Body of pancreas (tissue), 4 donors: ENCODE measurements around the gene LEMD2. TPM values are rescaled to one million over a fixed set of nuclear protein-coding genes. Genes with fewer than 3 reads are reported as not detected.

Experiments
- ATAC-seq: fragments of 150-250 bp; one replicate; pipeline ENCODE4 v1.9.1; 2016
- DNase-seq, 4 donors: peaks; one replicate each; pipeline ENCODE4 v3.0.0-alpha.2; 2019
- H3K27ac ChIP-seq, 4 donors: fragments of 200-600 bp; sonication (generic); 1 replicate in 3 of 4; 2 replicates in 1 of 4; pipeline versions ENCODE4 v1.5.1 to v1.6.1; 2016 to 2019; ENCODE audit warnings: mild to moderate bottlenecking in 1 of 4, mixed read lengths in 1 of 4, moderate library complexity in 1 of 4
- H3K27me3 ChIP-seq, 2 donors: fragments of 200-600 bp; sonication (generic); one replicate each; pipeline ENCODE4 v1.6.0; 2016; ENCODE audit warnings: mild to moderate bottlenecking in 1 of 2
- H3K36me3 ChIP-seq, 2 donors: fragments of 200-600 bp; sonication (generic); replicated peaks in 1 of 2; 2 replicates each; pipeline ENCODE4 v1.5.1; 2016; ENCODE audit warnings: low read depth in 2 of 2; ENCODE audit not compliant: insufficient read depth in 1 of 2
- H3K4me1 ChIP-seq: fragments of 200-600 bp; sonication (generic); one replicate; pipeline ENCODE4 v1.6.0; 2016
- H3K4me3 ChIP-seq, 2 donors: fragments of 200-600 bp; sonication (generic); 1 replicate in 1 of 2; 2 replicates in 1 of 2; pipeline ENCODE4 v1.5.1; 2016 to 2019
- H3K9me3 ChIP-seq, 3 donors: fragments of 200-600 bp; sonication (generic); 1 replicate in 2 of 3; 2 replicates in 1 of 3; pipeline ENCODE4 v1.5.1; 2016
- CTCF ChIP-seq, 7 experiments: fragments of 450-650 bp in 4 of 7; fragments of 200-600 bp in 3 of 7; sonication (generic) in 3 of 7; IDR thresholded peaks; one replicate each; pipeline ENCODE4 v1.5.1; 2016 to 2019; ENCODE audit warnings: antibody characterized with exemption in 7 of 7
- POLR2A ChIP-seq, 3 donors: fragments of 450-650 bp; IDR thresholded peaks; one replicate each; pipeline ENCODE4 v1.6.1; 2016; ENCODE audit warnings: antibody characterized with exemption in 3 of 3, mild to moderate bottlenecking in 2 of 3
- WGBS, 2 donors: methylation state at CpG; one replicate each; pipeline ENCODE4 v1.1.5; 2017; 5-methylcytosine and 5-hydroxymethylcytosine counted together
- intact Hi-C: fragments of 100-400 bp; cut with DNase I; formaldehyde crosslinking; loops from one replicate; pipeline ENCODE4 v1.15.1; 2023
- total RNA-seq, 2 donors: library from RNA; depleted of rRNA; stranded (reverse); fragments of >200 nt; gene quantifications; one replicate each; pipeline ENCODE4 v1.1.0, GENCODE V29; 2016

The LEMD2 gene
- total RNA-seq, 2 donors from 2014 or later, result 32.7 to 48.8 TPM

DNA sequence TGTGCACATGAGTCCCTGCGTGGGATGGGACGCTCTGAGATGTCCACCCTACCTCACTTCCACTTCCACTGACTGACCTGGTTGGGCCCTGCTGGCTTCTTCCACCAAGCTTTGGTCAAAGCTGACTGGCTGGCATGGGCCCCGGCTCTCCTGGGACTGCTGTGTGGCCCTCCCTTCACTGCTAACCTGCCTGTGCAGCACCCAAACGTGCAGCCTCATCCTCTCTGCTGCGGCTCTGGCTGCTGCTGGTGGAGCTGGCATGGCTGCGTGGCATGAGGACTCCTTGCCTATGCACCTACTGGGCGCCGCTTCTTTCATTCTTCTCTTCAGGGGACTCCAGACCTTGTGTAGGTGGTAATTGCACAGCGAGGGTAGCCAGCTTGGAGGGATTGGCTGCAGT is 23.6 kb downstream of the LEMD2 start:
- H3K4me3 ChIP-seq, result no peak overlapping the region
- 89 to 91% methylated on average over 8 to 9 of the region's 9 CpGs for WGBS, 2 donors
- ATAC-seq, result no peak
- no peak for TF ChIP-seq CTCF (IDR thresholded peaks at IDR 0.05)
- TF ChIP-seq POLR2A (IDR thresholded peaks at IDR 0.05), result no peak
- no peaks in the 10 kb centered on the region for H3K27me3 ChIP-seq
- no peak overlapping the region for H3K27ac ChIP-seq
- no peak for DNase-seq
- peaks cover 16% of the 10 kb centered on the region for H3K4me1 ChIP-seq
- H3K9me3 ChIP-seq, result no peaks in the 10 kb centered on the region
- no peaks in the 10 kb centered on the region for H3K36me3 ChIP-seq
- intact Hi-C loops, result loop anchor here (5.0 to 10.0 kb wide), 3 partner anchors 58 to 387 kb away; partner anchors contain the start of gene BAK1

- Histone ChIP-seq H3K27me3 (no peaks in the 10 kb centered on the region), H3K27ac (no peak overlapping the region), H3K4me3 (no peak overlapping the region), H3K4me1 (peaks cover 14% of the 10 kb centered on the region), H3K9me3 (no peaks in the 10 kb centered on the region), H3K36me3 (no peaks in the 10 kb centered on the region)
- ATAC-seq (no peak), DNase-seq (no peak)
- TF ChIP-seq POLR2A (IDR thresholded peaks at IDR 0.05) (no peak), CTCF (IDR thresholded peaks at IDR 0.05) (no peak)
- WGBS, 2 donors, result 62 to 76% methylated on average over 2 of the region's 2 CpGs
- intact Hi-C loops, result loop anchor here (10.0 kb wide), 1 partner anchor 179 kb away; the partner anchor contains the start of gene BAK1
These were observed 24.9 kb downstream of the LEMD2 start for GRCh38 chr6:33764036-33764435.

GRCh38 chr6:33763483-33763882 is 25.4 kb downstream of the LEMD2 start:
- H3K36me3 ChIP-seq, result no peaks in the 10 kb centered on the region
- no peaks in the 10 kb centered on the region for H3K9me3 ChIP-seq
- no peak overlapping the region for H3K4me3 ChIP-seq
- 60 to 61% methylated on average over 5 to 6 of the region's 6 CpGs for WGBS, 2 donors
- DNase-seq, result no peak
- H3K4me1 ChIP-seq, result peaks cover 9% of the 10 kb centered on the region
- ATAC-seq, result no peak
- H3K27ac ChIP-seq, result no peak overlapping the region
- intact Hi-C loops, result loop anchor here (10.0 kb wide), 1 partner anchor 179 kb away; the partner anchor contains the start of gene BAK1
- TF ChIP-seq CTCF (IDR thresholded peaks at IDR 0.05) (no peak), POLR2A (IDR thresholded peaks at IDR 0.05) (no peak)
- no peaks in the 10 kb centered on the region for H3K27me3 ChIP-seq

- 68% methylated on average over 4 of the region's 4 CpGs for WGBS, 2 donors
- no peaks in the 10 kb centered on the region for H3K9me3 ChIP-seq
- H3K4me1 ChIP-seq, result peaks cover 9% of the 10 kb centered on the region
- H3K4me3 ChIP-seq, result no peak overlapping the region
- H3K27me3 ChIP-seq, result no peaks in the 10 kb centered on the region
- ATAC-seq (no peak), DNase-seq (no peak)
- H3K36me3 ChIP-seq, result no peaks in the 10 kb centered on the region
- no peak for TF ChIP-seq POLR2A (IDR thresholded peaks at IDR 0.05)
- no peak for TF ChIP-seq CTCF (IDR thresholded peaks at IDR 0.05)
- H3K27ac ChIP-seq, result no peak overlapping the region
- intact Hi-C loops, result loop anchor here (10.0 kb wide), 1 partner anchor 178 kb away; the partner anchor contains the start of gene BAK1
These were observed 26.2 kb downstream of the LEMD2 start for GRCh38 chr6:33762713-33763112.
